ENCODE results near the gene COLQ. TPM values are rescaled to one million over a fixed set of nuclear protein-coding genes. Genes with fewer than 3 reads are reported as not detected.
"Not testable (repeated sequence)": the region's sequence is repeated elsewhere in the genome, so short reads cannot be mapped to it uniquely, and the experiment has no call there.

Gene COLQ
- total RNA-seq, 1 donor from 2014 or later, result 1.7 TPM

DNA sequence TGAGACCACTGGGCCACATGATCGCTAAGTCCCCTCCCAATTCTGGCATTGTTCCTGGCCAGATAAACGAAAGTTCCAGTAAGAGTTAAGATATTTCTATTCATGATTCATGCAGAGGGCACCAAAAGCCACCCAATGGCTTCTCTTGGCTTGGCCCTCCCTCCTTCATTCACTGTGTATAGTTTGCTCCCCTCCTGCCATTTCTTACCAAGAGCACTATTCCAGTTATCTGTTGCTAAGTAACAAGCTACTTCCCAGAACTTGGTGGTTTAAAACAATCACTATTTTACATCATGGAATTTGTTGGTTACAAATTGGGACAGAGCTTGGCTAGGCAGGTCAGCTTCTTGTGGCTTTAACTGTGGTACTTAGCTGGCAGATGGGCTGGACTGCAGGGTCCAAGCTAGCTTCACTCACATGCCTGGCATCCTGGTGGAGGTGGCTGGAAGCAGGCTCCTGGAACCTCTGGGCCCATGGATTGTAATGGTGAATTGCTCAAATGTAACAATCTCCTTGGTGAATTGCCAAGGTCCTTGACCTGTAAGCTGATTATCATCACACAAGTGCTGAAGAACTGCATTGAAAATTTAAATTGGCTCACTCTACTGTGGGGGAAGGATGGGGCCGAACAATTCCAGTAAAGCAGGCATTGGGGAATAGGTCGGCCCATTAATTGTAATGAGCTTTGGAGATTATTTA, 77.5 kb downstream of the COLQ start:
- intact Hi-C loops (cut with DNase I), result no loop called here
- ATAC-seq, result no peak
- DNase-seq (ENCODE audit: missing footprints), result no peak

DNA sequence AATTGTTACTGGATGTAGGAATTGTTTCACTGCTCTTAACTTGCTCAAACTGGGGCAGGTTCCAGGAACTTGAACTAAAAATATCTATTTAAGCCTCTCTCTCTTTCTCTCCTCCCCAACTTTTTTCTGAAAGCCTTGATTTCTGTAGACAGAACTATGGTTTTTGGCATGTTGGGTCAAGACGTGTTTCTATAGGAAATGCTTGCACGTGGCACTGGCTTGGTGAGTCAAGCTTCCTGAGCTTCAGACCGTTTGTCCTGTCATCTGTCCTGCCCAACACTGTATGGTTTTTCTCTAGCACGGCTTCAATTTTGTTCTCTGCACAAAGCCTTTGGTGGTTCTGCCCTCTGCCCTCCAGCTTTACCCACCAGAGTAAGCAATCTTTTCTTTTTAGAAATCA, 80.6 kb downstream of the COLQ start:
- no peak for DNase-seq (ENCODE audit: missing footprints)
- no peak for ATAC-seq
- intact Hi-C loops (cut with DNase I), result no loop called here

DNA sequence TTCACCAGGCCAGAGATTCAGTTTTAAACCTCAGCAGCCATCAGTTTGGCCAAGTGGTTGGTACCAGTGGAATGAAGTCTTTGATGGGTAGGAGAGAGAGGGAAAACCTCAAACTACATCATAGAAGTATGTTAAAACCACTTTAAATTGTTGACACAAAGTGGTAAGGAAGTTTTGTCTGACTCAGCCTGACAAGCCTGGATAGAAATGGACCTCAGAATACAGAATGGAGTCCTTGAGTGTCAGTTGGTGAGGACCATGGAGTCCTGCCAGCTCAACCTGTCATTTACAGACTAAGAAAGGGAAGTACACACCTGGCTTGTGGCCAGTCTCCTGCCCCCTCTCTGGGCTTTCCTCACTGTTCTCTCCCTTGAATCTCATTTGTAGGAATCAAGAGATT, 82.0 kb downstream of the COLQ start:
- no peak for ATAC-seq
- DNase-seq (ENCODE audit: missing footprints), result no peak
- intact Hi-C loops (cut with DNase I), result no loop called here

DNA sequence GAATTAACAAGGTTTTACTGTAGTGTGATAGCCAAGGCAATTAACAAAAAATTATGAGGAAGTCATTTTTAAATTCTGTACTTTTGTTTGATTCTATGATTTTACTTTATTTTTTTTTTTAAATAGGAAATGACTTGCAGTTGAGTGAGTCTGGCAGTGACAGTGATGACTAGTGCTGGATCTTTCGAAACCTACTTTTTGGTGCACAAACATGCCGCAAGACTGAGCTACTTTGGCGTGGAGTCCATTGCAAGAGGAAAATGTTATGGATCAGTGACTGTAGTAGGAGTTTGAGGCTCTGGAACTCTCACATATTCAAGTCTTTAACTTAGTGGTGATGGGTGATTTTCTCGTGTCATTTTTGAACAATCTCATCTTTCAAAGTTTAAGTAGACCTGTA, 82.5 kb downstream of the COLQ start:
- intact Hi-C loops (cut with DNase I), result no loop called here
- no peak for ATAC-seq
- DNase-seq (ENCODE audit: missing footprints), result no peak

DNA sequence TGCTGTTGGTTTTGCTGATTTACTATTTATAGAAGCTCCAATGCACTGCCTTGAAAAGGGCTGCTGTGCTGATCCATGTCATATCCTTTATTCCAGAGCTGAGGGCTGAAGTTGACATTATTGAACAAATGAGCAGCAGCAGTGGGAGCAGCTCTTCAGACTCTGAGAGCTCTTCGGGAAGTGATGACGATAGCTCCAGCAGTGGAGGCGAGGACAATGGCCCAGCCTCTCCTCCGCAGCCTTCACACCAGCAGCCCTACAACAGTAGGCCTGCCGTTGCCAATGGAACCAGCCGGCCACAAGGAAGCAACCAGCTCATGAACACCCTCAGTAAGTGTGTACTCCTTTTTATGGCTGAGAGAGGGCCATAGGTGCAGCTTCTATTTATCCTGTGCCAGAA, 85.3 kb downstream of the COLQ start:
- DNase-seq (ENCODE audit: missing footprints) (no peak), ATAC-seq (no peak)
- intact Hi-C loops (cut with DNase I), result no loop called here

DNA sequence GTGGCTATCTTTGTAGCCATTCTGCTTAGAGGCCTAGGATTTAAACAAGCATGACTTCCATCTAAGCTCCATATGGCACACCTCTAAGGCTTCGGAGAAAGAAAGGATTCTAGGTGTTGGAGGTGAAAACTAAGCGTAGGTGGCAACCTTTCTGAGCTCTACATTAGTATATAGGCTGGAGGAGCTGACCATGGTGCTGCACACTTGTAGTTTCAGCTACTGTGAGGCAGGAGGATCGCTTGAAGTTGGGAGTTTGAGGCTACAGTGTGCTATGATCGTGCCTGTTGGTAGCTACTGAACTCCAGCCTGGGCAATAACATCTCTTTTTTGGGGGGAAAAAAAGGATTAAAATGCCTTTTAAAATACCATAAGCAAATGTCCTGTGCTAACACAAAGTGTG, 86.8 kb downstream of the COLQ start:
- DNase-seq (ENCODE audit: missing footprints) (no peak), ATAC-seq (no peak)
- intact Hi-C loops (cut with DNase I), result no loop called here

DNA sequence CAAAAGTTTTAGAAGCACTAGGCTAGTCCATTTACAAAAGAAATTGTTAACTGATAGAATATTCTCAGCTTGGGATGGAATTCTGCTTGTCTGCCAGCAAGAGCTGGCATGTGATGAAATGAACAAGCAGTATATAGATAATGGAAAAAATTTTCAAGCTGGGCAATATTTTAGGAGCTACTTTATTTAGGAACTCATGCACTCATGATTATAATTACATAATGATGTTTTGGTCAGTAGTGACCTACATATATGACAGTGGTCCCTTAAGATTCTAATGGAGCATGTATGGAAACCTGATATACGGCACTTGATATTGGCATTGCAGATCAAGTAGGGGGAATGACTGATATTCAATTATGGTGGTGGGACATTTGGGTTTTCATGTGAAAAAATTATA, 88.0 kb downstream of the COLQ start:
- intact Hi-C loops (cut with DNase I), result no loop called here
- ATAC-seq, result no peak
- DNase-seq (ENCODE audit: missing footprints), result no peak

DNA sequence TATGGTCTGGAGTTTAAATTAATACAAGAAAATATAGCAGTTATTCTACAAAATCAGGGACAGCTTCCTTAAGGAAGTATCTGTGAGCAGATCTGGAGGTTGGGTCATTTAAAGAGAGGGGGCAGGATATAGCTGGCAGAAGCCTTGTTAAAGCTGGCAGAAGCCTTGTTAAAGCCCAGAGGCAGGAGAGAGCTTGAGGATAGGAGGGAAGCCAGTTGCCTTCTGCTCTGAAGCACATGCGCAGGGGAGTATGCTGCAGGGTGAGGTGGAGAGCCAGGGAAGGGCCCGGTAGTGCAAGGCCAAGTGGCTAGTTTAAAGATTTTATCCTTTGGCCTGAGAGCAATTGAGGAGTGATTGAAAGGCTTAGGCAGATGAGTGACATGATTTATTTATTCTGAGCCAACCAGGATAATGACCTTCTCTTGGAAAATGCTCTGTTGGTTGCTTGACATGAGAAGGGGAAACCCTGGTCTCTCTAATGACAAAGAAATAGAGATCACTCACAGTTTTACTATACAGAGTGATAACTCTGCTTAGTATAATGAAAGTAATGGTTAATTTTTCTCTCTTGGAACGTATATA, 90.2 kb downstream of the COLQ start:
- intact Hi-C loops (cut with DNase I), result no loop called here
- ATAC-seq, result peak; percentile 45
- no peak for DNase-seq (ENCODE audit: missing footprints)

DNA sequence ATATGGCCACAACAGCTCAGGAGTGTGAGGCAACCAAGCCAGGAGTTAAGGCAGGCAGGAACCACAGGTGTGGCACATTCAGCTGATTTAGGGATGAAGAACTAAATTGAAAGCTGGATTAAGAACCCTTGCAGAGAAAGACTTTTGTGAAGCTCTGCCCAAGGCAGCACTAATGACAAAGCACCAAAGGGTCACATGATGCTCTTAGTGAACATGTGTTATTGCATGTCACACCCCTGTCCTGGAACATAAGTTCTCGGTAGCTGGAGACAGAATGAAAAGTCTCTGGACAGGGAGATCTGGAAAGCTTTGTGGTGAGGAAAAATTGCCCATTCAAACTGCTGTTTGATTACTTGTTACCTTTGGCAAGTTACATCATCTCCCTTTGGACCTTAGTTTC, 90.9 kb downstream of the COLQ start:
- ATAC-seq (no peak), DNase-seq (ENCODE audit: missing footprints) (no peak)
- intact Hi-C loops (cut with DNase I), result no loop called here

DNA sequence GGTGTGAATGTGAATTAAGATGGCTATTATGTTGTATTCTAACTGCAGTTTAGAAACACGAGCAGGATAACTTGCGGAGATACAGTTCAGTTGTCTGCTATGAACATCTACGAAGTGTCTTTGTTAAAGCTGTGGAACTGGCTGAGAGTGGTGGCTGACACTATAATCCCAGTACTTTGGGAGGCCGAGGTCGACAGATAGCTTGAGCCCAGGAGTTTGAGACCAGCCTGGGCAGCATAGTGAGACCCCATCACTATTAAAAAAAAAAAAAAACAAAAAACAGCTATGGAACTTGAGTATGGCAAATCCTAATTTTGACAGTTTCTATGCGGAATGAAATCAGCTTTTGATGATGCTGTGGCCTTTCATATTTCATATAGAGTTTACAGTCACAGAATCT, 92.4 kb downstream of the COLQ start:
- intact Hi-C loops (cut with DNase I), result no loop called here
- DNase-seq (ENCODE audit: missing footprints), result no peak
- no peak for ATAC-seq

DNA sequence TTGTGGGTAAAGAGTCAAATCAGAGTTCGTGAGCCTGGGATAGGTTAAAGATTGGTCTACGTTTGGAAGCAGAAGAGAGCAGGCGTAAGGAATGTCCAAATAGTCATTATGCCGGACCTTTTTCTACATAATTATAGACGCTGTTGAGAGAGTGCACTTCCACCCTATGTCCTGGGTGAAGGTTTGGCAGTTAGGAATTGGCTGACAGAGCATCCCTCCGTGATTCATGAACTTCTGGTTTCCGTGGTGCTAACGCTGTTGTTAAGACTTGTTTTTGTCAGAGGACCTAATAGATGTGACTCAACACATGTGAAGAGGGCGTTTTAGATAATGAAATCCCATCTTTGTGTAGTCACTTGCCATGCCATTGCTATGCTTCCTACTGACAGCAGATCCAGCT, 93.0 kb downstream of the COLQ start:
- DNase-seq (ENCODE audit: missing footprints), result no peak
- no peak for ATAC-seq
- intact Hi-C loops (cut with DNase I), result no loop called here

DNA sequence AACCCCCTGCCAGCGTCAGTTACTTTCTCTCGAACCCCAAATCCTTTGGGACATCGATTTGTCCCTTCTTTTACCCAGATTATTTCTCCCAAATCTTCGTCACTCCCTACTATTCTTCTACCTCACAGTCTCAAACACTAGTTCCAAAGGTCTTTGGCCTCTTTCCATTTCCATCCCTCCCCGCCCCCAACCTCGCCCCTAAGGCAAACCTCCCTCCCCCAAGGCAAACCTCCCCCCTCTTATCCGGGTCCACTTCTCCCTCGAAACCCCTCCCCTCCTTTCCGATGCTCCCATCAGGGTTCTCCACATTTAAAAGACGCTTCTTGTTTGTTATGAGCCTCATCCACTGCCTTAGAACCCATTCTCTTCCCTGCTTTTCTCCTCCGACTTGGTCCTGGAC, 93.5 kb downstream of the COLQ start:
- intact Hi-C loops (cut with DNase I), result loop anchor here (2.0 kb wide), 1 partner anchor 129 kb away; no protein-coding TSS in a partner anchor
- DNase-seq (ENCODE audit: missing footprints), result no peak
- no peak for ATAC-seq

DNA sequence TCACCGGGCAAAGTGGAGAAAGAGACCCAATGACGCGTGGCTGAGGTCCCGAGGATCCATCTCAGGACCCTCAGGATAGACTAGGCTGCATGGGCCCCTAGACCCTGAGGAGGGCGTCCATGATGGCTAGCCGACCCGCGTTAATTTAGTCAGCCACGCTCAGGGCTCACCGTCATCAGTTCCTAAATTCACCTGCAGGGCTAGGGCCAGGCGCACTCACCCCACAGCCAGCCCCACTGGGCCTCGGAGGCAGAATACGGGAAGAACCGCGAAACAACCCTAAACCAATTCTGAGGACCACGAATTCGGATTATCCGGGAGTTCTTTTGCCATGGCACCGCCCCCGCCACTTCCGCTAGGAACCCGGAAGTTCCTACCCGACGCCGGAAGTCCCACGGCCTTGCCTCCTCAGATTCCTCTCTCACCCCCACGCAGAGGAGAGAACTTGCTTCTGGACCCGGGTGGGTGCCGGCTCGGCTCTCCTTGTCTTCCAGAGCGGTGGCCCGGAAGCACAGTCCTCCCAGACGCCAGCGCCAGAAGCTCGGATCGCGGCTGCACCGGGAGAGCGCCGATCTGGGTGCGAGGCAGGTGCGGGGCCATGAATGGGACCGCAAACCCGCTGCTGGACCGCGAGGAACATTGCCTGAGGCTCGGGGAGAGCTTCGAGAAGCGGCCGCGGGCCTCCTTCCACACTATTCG, 94.2 kb downstream of the COLQ start, which contains the start of the genes EAF1 and METTL6:
EAF1 (plus strand) TSS at position 417 of the 699 bp plus-strand sequence; CDS start at position 599, 182 bp downstream.
METTL6 (minus strand) TSS at position 363 of the 699 bp plus-strand sequence. CDS start 1,033 bp downstream, outside the sequence.
- DNase-seq (ENCODE audit: missing footprints), result peak; percentile 93
- intact Hi-C loops (cut with DNase I), result loop anchor here (2.0 kb wide), 1 partner anchor 129 kb away; no protein-coding TSS in a partner anchor
- ATAC-seq, result peak; percentile 89

DNA sequence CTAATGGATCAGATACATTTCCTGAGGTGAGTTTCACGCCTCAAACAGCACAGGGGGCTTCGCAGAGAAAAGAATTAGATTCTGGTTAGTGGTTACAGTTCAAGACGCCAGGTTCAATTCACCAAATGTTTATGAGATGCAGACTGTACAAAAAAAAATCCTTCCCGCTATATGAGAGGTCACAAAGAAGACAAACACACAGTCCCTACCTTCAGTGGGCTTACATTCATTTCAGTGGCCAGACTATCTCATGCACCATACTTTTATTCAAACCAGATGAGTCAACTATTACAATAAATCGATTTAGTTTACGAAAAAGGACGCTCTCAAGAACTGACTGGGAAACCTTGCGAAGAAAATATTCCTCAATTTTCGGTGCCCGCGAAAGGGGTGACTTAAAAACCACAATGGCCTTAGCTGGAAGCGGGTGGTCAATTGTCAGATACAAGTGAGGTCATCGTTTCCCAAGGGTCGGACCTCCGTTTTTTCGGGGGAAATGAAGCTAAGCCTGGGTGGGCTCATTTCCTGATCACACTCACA, 94.9 kb downstream of the COLQ start:
- no peak for ATAC-seq
- intact Hi-C loops (cut with DNase I), result loop anchor here (2.0 kb wide), 1 partner anchor 130 kb away; no protein-coding TSS in a partner anchor
- DNase-seq (ENCODE audit: missing footprints), result no peak

DNA sequence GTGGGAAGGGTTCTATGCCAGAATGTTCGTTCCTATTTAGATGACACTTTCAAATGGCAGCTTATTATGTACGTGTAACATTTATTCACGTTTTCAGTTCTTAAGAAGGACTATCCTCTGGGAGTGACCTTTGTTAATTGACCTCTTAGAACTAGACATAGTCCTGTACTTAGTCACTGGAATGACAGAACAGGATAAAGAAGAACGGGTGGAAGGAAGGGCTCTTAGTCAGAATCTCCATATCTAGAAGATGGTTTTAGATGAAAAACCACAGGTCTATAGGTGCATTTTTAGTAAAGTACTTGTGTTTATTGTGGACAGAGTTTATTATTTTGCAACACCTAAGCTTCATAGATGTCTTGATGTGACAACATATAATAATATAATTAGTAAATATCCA, 100.6 kb downstream of the COLQ start:
- DNase-seq (ENCODE audit: missing footprints) (no peak), ATAC-seq (no peak)
- intact Hi-C loops (cut with DNase I), result no loop called here

DNA sequence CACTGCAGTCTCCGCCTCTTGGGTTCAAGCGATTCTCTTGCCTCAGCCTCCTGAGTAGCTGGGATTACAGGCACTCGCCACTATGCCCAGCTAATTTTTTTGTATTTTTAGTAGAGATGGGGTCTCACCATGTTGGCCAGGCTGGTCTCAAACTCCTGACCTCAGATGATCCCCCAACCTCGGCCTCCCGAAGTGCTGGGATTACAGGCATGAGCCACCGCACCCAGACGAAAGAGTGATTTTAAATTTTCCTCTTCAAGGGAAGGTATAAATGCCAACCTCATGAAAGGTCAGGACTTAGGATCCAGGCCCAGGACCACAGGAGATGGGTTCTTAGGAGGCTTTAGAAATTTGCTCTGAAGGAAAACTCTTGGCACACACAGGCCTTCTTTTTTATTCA, 110.5 kb downstream of the COLQ start:
- intact Hi-C loops (cut with DNase I); DNase-seq (ENCODE audit: missing footprints); ATAC-seq: not testable (repeated sequence)

DNA sequence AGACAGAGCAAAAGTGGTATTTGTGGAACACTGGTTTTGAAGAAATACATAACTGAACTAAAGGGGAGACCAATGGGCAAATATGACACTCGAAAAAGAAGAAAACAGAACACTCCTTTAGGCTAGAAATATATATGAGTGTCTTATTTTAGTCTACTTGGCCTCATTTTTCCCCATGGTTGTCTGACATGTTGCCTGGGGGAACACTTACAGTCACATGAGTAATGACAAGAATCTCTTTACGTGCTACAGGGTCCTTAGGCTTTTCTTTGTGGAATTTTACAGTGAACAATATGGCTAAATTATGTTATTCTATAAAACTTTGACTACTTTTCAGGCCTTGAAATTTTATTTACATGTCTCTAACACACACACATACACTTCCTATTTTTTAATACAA, 111.7 kb downstream of the COLQ start:
- DNase-seq (ENCODE audit: missing footprints), result no peak
- intact Hi-C loops (cut with DNase I), result loop anchor here (5.0 to 10.0 kb wide), 2 partner anchors 142 to 305 kb away; no protein-coding TSS in a partner anchor
- no peak for ATAC-seq

DNA sequence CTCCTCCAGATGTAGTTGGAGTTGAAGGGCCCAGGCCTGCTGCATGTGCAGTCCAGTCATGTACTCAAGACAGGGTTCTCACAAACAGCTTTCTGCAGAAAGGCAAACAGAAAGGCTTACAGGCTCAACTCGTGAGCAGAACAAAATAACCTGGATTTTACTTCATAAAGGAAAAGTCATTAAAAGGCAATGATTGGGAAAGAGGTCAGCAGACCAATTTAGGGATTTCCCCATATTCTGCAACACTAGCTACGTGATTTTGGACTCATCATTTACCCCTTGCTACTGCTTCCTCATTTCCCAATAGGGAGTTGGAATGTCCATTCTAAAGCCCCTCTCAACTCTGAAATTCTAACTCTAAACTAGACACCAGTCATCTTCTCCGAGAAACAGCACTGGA, 112.3 kb downstream of the COLQ start:
- intact Hi-C loops (cut with DNase I), result loop anchor here (5.0 to 10.0 kb wide), 2 partner anchors 142 to 304 kb away; no protein-coding TSS in a partner anchor
- no peak for DNase-seq (ENCODE audit: missing footprints)
- no peak for ATAC-seq

DNA sequence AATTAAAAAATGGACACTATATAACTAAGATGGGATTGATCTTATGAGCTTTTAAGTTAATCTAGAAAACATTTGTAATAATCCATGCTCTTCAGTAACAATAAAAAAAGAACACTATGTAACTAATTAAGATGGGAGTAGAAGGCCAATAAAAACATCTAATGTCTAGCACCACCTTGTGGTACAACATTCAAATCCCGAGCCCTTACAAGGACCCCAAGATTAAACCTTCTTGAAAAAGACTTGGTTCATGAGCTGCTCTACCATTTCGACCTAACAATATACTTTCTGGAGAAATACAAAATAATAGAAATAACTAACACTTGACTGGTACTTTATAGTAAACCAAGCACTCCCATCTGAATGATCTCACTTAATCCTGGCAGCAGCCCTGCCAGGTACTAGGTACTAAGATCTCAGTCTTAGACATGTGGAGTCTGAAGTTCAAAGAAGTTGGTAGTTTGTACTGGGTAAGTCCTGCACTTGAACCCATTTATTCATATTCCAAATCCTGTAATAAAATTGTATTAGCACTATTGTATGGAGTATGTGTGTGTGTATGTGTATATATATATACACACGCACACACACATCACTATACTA, 116.0 kb downstream of the COLQ start:
- intact Hi-C loops (cut with DNase I), result loop anchor here (1.0 to 10.0 kb wide), 3 partner anchors 138 to 301 kb away; no protein-coding TSS in a partner anchor
- peak; percentile 65 for ATAC-seq
- DNase-seq (ENCODE audit: missing footprints), result no peak
